ENCODE measurements around the gene CEL. TPM values are rescaled to one million over a fixed set of nuclear protein-coding genes. Genes with fewer than 3 reads are reported as not detected.

The CEL gene
- total RNA-seq, 2 experiments from 2014 or later, result 0.16 to 0.39 TPM

DNA sequence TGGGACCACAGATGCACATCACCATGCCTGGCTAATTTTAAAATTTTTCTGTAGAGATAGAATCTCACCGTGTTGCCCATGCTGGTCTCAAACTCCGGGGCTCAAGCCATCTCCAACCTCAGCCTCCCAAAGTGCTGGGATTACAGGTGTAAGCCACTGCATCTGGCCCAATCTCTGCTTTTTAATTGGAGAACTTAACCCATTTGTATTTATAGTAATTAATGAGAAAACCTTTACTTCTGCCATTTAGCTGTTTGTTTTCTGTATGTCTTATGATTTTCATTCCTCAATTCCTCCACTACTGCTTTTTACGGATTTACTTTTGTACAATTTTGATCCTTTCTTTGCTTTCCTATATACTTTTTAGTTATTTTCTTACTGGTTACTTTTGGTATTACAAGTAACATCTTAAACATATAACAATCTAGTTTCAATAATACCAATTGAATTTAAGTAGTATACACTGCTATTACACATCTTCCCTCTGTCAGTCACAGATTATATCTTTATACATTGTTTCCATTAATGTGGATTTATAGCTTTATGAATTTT, 33.1 kb downstream of the CEL start:
- no peak overlapping the region for H3K27ac Mint-ChIP-seq
- CTCF ChIA-PET, result interaction anchor here (1.5 to 2.9 kb wide), 3 partner anchors 49 to 54 kb away, joined by 6 to 12 read pairs (median 7); no protein-coding TSS in a partner anchor

DNA sequence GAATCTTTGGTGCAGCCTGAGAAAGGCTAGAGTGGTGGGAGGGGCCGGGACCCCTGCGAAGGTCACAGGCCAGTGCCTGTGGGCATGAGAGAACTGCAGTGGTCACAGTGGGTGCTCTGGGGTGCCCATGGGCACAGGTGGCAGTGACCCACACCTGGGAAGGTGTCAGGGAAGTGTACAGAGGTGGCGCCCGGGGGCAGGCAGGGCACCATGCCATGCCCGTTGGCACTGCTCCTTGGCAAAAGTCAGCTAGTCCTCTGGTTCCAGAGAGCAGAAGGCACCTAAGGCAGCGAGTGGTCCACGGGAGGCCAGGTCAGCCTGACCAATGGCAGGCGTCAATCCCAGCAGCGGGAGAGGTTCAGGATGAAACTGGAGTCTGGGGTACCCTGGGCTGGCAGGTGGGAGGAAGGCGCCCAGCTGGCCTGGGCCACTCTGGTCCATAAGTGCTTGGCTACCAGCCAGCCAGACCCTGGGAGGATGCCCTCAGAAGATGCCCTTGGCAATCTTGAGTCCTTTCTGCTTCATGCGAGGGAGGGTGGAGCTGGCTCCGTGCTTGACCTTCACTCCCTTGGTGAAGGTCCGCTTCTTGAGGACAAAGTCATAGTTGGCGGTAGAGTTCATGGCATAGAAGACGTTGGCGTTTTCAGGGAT, 36.4 kb downstream of the CEL start:
- Mint-ChIP-seq H3K9me3 (peaks cover 3% of the 10 kb centered on the region), H3K36me3 (ENCODE audit: low read depth) (peaks cover 81% of the 10 kb centered on the region), H3K27me3 (no peaks in the 10 kb centered on the region), H3K27ac (peak overlapping the region; percentile 30), H3K4me3 (no peak overlapping the region), H3K4me1 (ENCODE audit: low read depth) (no peaks in the 10 kb centered on the region)
- H3K4me1 ChIP-seq (ENCODE audit: insufficient read depth, low read length), result no peaks in the 10 kb centered on the region
- ChIA-PET POLR2A (no interaction called here), CTCF (interaction anchor here (6.0 kb wide), 1 partner anchor 50 kb away, joined by 39 read pairs; no protein-coding TSS in a partner anchor)
- TF ChIP-seq, protein P1, sequence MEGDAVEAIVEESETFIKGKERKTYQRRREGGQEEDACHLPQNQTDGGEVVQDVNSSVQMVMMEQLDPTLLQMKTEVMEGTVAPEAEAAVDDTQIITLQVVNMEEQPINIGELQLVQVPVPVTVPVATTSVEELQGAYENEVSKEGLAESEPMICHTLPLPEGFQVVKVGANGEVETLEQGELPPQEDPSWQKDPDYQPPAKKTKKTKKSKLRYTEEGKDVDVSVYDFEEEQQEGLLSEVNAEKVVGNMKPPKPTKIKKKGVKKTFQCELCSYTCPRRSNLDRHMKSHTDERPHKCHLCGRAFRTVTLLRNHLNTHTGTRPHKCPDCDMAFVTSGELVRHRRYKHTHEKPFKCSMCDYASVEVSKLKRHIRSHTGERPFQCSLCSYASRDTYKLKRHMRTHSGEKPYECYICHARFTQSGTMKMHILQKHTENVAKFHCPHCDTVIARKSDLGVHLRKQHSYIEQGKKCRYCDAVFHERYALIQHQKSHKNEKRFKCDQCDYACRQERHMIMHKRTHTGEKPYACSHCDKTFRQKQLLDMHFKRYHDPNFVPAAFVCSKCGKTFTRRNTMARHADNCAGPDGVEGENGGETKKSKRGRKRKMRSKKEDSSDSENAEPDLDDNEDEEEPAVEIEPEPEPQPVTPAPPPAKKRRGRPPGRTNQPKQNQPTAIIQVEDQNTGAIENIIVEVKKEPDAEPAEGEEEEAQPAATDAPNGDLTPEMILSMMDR (IDR thresholded peaks at IDR 0.05), result no peak
- H3K4me3 ChIP-seq (ENCODE audit: low read length), result no peak overlapping the region
- H3K27ac ChIP-seq (ENCODE audit: low read depth in 1 of 2, low read length in 2 of 2), result no peak overlapping the region
- H3K9me3 ChIP-seq (ENCODE audit: control insufficient read depth in 1 of 2, insufficient read depth in 1 of 2, low read length in 2 of 2), result peaks cover 3 to 34% of the 10 kb centered on the region in 2 experiments
- ATAC-seq (ENCODE audit: poor library complexity) (no peak), DNase-seq (peak in 1 of 14 experiments; percentile 24)
- H3K27me3 ChIP-seq (ENCODE audit: control insufficient read depth in 1 of 2, insufficient read depth in 2 of 2, low read length in 2 of 2), result no peaks in the 10 kb centered on the region
- intact Hi-C loops (cut with DNase I, micrococcal nuclease), result no loop called here
- peaks cover 64% of the 10 kb centered on the region for H3K36me3 ChIP-seq (ENCODE audit: insufficient read depth, low read length)

More for the DNA sequence above, 33.1 kb downstream of the CEL start:
- H3K36me3 ChIP-seq (ENCODE audit: insufficient read depth, low read length), result peaks cover 31% of the 10 kb centered on the region
- TF ChIP-seq, protein P1 (IDR thresholded peaks at IDR 0.05), result peak; percentile 7
- H3K27ac ChIP-seq (ENCODE audit: low read depth in 1 of 2, low read length in 2 of 2), result no peak overlapping the region
- ATAC-seq (ENCODE audit: poor library complexity) (no peak), DNase-seq (no peak)
- H3K9me3 ChIP-seq (ENCODE audit: control insufficient read depth in 1 of 2, insufficient read depth in 1 of 2, low read length in 2 of 2), result peaks cover 3 to 34% of the 10 kb centered on the region in 2 experiments
- Mint-ChIP-seq H3K4me3 (no peak overlapping the region), H3K27me3 (no peaks in the 10 kb centered on the region), H3K36me3 (ENCODE audit: low read depth) (peaks cover 50% of the 10 kb centered on the region), H3K4me1 (ENCODE audit: low read depth) (no peaks in the 10 kb centered on the region), H3K9me3 (peaks cover 3% of the 10 kb centered on the region)
- no peaks in the 10 kb centered on the region for H3K27me3 ChIP-seq (ENCODE audit: control insufficient read depth in 1 of 2, insufficient read depth in 2 of 2, low read length in 2 of 2)
- intact Hi-C loops (cut with DNase I, micrococcal nuclease), result no loop called here
- POLR2A ChIA-PET, result interaction anchor here (1.3 kb wide), 1 partner anchor 54 kb away, joined by 4 read pairs; no protein-coding TSS in a partner anchor
- no peak overlapping the region for H3K4me3 ChIP-seq (ENCODE audit: low read length)
- no peaks in the 10 kb centered on the region for H3K4me1 ChIP-seq (ENCODE audit: insufficient read depth, low read length)

DNA sequence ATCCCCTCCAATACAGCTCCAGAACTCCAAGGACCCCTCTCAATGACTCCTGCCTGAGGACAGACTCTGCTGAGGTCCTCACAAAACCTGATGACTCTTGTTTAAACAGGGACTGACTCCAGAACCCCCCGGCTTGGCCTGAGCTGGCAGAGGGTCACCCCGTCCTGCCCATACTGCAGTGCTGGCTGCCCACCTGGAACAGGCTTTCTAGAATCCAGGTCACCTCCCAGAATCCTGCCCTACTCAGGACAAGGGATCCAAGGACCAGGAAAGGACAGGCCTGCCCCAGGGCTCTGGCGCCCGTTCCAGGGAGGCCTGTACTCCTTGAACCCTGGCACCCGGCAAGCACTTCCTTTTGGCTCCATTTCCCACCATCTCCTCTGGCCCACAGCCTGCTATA, 37.1 kb downstream of the CEL start:
- DNase-seq (no peak), ATAC-seq (ENCODE audit: poor library complexity) (no peak)
- H3K9me3 Mint-ChIP-seq, result peaks cover 3% of the 10 kb centered on the region
- ChIA-PET POLR2A (no interaction called here), CTCF (interaction anchor here (6.0 kb wide), 1 partner anchor 50 kb away, joined by 39 read pairs; no protein-coding TSS in a partner anchor)
- TF ChIP-seq, protein P1 (IDR thresholded peaks at IDR 0.05), result no peak
- Histone ChIP-seq H3K4me1 (ENCODE audit: insufficient read depth, low read length) (no peaks in the 10 kb centered on the region), H3K9me3 (ENCODE audit: control insufficient read depth in 1 of 2, insufficient read depth in 1 of 2, low read length in 2 of 2) (peaks cover 3 to 34% of the 10 kb centered on the region in 2 experiments), H3K4me3 (ENCODE audit: low read length) (no peak overlapping the region), H3K27ac (ENCODE audit: low read depth in 1 of 2, low read length in 2 of 2) (no peak overlapping the region), H3K36me3 (ENCODE audit: insufficient read depth, low read length) (peaks cover 70% of the 10 kb centered on the region), H3K27me3 (ENCODE audit: control insufficient read depth in 1 of 2, insufficient read depth in 2 of 2, low read length in 2 of 2) (no peaks in the 10 kb centered on the region)
- H3K27ac Mint-ChIP-seq, result no peak overlapping the region
- no peaks in the 10 kb centered on the region for H3K4me1 Mint-ChIP-seq (ENCODE audit: low read depth)
- intact Hi-C loops (cut with DNase I, micrococcal nuclease), result no loop called here
- H3K36me3 Mint-ChIP-seq (ENCODE audit: low read depth), result peaks cover 85% of the 10 kb centered on the region
- H3K4me3 Mint-ChIP-seq, result no peak overlapping the region
- H3K27me3 Mint-ChIP-seq, result no peaks in the 10 kb centered on the region

Measured in CD4-positive, alpha-beta T cell (primary cell).